SK-N-SH treated with all-trans-retinoic acid at 6 μM for 48 hours (cell line): Measurements from ENCODE around the gene CTPS2.

ENCODE experiments used
- ATAC-seq: fragments of 200-7000 bp; cut with Tn5 transposase; 3 replicates; pipeline ENCODE4 v1.9.1; 2020; ENCODE audit warnings: mild to moderate bottlenecking, moderate library complexity
- BACH2 ChIP-seq: fragments of 250-450 bp; sonication (Bioruptor Pico); IDR thresholded peaks from 2 replicates; pipeline ENCODE4 v1.9.0; 2021; ENCODE audit warnings: mild to moderate bottlenecking, borderline replicate concordance
- CSDC2 ChIP-seq: fragments of 250-450 bp; sonication (Bioruptor Pico); IDR thresholded peaks from 2 replicates; pipeline ENCODE4 v1.5.0; 2020; ENCODE audit warnings: mild to moderate bottlenecking, moderate library complexity
- ESRRG ChIP-seq: fragments of 250-450 bp; sonication (Bioruptor Pico); IDR thresholded peaks from 2 replicates; pipeline ENCODE4 v1.6.1; 2021; ENCODE audit warnings: mild to moderate bottlenecking
- GLIS3 ChIP-seq: fragments of 250-450 bp; sonication (Bioruptor Pico); IDR thresholded peaks from 2 replicates; pipeline ENCODE4 v1.5.0; 2020; ENCODE audit warnings: mild to moderate bottlenecking, moderate library complexity
- OSR1 ChIP-seq: fragments of 250-450 bp; sonication (Bioruptor Pico); IDR thresholded peaks from 2 replicates; pipeline ENCODE4 v1.8.0; 2022; ENCODE audit warnings: moderate library complexity, mild to moderate bottlenecking, inconsistent platforms
- PPARA ChIP-seq: fragments of 250-450 bp; sonication (Bioruptor Pico); IDR thresholded peaks from 2 replicates; pipeline ENCODE4 v1.5.0; 2020; ENCODE audit warnings: mild to moderate bottlenecking, borderline replicate concordance
- RARB ChIP-seq: fragments of 250-450 bp; sonication (Bioruptor Pico); IDR thresholded peaks from 2 replicates; pipeline ENCODE4 v1.8.0; 2021; ENCODE audit warnings: mild to moderate bottlenecking, moderate library complexity
- SNAI2 ChIP-seq: fragments of 250-450 bp; sonication (Bioruptor Pico); IDR thresholded peaks from 2 replicates; pipeline ENCODE4 v1.5.0; 2020; ENCODE audit warnings: mild to moderate bottlenecking, moderate library complexity
- TCF4 ChIP-seq: fragments of 250-450 bp; sonication (Bioruptor Pico); IDR thresholded peaks from 2 replicates; pipeline ENCODE4 v1.8.0; 2021; ENCODE audit warnings: mild to moderate bottlenecking, moderate library complexity, borderline replicate concordance
- TOX ChIP-seq: fragments of 250-450 bp; sonication (Bioruptor Pico); IDR thresholded peaks from 2 replicates; pipeline ENCODE4 v1.8.0; 2021; ENCODE audit warnings: mild to moderate bottlenecking, moderate library complexity, borderline replicate concordance
- ZC3H10 ChIP-seq: fragments of 250-450 bp; sonication (Bioruptor Pico); IDR thresholded peaks from 2 replicates; pipeline ENCODE4 v1.5.1; 2021; ENCODE audit warnings: mild to moderate bottlenecking, moderate library complexity
- ZNF565 ChIP-seq: fragments of 450-650 bp; formaldehyde crosslinking; conservative IDR thresholded peaks from 2 replicates; pipeline ENCODE4 v1.5.0; 2020; ENCODE audit warnings: low read depth, mild to moderate bottlenecking, moderate library complexity
- ZNF70 ChIP-seq: fragments of 450-650 bp; formaldehyde crosslinking; IDR thresholded peaks from 2 replicates; pipeline ENCODE4 v1.5.0; 2020; ENCODE audit warnings: mild to moderate bottlenecking, moderate library complexity
- ZNF8 ChIP-seq: fragments of 450-650 bp; formaldehyde crosslinking; IDR thresholded peaks from 2 replicates; pipeline ENCODE4 v1.5.0; 2020; ENCODE audit warnings: mild to moderate bottlenecking, moderate library complexity
- TF ChIP-seq, protein P1 (sequence below): fragments of 250-450 bp; sonication (Bioruptor Pico); IDR thresholded peaks from 2 replicates; pipeline ENCODE4 v1.5.1; 2020; ENCODE audit warnings: low read depth, mild to moderate bottlenecking, moderate library complexity
- TF ChIP-seq, protein P2 (sequence below): fragments of 250-450 bp; sonication (Bioruptor Pico); IDR thresholded peaks from 2 replicates; pipeline ENCODE4 v1.5.0; 2020; ENCODE audit warnings: mild to moderate bottlenecking, moderate library complexity
- TF ChIP-seq, protein P3 (sequence below): fragments of 250-450 bp; sonication (Bioruptor Pico); IDR thresholded peaks from 2 replicates; pipeline ENCODE4 v1.8.0; 2021; ENCODE audit warnings: low read depth, mild to moderate bottlenecking, moderate library complexity, borderline replicate concordance
- TF ChIP-seq, protein P4 (sequence below): fragments of 250-450 bp; sonication (Bioruptor Pico); IDR thresholded peaks from 2 replicates; pipeline ENCODE4 v1.5.1; 2021; ENCODE audit warnings: mild to moderate bottlenecking, moderate library complexity

The CTPS2 gene

DNA sequence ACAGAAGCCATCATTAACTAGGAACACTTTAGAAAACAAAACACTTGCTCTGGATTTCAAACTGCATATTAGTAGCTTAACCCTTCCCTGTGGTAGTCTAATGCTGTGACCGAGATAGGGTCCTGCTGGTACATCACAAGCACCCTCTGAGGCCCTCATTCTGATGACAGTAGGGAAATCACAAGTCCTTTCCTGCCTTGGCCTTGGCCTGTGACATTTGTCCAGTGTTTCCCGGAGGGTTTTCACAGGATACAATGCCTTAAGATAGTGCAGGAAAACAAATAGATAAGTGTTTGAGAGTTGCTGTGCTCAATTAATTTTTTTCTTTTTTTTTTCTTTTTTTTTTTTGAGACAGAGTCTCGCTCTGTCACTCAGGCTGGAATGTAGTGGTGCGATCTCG is 36.0 kb upstream of the CTPS2 start:
- no peak for ATAC-seq
- TF ChIP-seq ZNF565 (CRISPR knock-in tag) (no peak), GLIS3 (no peak), RARB (CRISPR knock-in tag) (no peak), ESRRG (CRISPR knock-in tag) (no peak), SNAI2 (CRISPR knock-in tag) (no peak), BACH2 (no peak), ZNF8 (CRISPR knock-in tag) (no peak), ZNF70 (no peak), ZC3H10 (CRISPR knock-in tag) (no peak), TOX (CRISPR knock-in tag) (no peak)
- TF ChIP-seq, protein P1, sequence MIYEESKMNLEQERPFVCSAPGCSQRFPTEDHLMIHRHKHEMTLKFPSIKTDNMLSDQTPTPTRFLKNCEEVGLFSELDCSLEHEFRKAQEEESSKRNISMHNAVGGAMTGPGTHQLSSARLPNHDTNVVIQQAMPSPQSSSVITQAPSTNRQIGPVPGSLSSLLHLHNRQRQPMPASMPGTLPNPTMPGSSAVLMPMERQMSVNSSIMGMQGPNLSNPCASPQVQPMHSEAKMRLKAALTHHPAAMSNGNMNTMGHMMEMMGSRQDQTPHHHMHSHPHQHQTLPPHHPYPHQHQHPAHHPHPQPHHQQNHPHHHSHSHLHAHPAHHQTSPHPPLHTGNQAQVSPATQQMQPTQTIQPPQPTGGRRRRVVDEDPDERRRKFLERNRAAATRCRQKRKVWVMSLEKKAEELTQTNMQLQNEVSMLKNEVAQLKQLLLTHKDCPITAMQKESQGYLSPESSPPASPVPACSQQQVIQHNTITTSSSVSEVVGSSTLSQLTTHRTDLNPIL (CRISPR knock-in tag) = no peak
- TF ChIP-seq, protein P2, sequence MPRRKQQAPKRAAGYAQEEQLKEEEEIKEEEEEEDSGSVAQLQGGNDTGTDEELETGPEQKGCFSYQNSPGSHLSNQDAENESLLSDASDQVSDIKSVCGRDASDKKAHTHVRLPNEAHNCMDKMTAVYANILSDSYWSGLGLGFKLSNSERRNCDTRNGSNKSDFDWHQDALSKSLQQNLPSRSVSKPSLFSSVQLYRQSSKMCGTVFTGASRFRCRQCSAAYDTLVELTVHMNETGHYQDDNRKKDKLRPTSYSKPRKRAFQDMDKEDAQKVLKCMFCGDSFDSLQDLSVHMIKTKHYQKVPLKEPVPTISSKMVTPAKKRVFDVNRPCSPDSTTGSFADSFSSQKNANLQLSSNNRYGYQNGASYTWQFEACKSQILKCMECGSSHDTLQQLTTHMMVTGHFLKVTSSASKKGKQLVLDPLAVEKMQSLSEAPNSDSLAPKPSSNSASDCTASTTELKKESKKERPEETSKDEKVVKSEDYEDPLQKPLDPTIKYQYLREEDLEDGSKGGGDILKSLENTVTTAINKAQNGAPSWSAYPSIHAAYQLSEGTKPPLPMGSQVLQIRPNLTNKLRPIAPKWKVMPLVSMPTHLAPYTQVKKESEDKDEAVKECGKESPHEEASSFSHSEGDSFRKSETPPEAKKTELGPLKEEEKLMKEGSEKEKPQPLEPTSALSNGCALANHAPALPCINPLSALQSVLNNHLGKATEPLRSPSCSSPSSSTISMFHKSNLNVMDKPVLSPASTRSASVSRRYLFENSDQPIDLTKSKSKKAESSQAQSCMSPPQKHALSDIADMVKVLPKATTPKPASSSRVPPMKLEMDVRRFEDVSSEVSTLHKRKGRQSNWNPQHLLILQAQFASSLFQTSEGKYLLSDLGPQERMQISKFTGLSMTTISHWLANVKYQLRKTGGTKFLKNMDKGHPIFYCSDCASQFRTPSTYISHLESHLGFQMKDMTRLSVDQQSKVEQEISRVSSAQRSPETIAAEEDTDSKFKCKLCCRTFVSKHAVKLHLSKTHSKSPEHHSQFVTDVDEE (CRISPR knock-in tag) = no peak
- TF ChIP-seq, protein P3, sequence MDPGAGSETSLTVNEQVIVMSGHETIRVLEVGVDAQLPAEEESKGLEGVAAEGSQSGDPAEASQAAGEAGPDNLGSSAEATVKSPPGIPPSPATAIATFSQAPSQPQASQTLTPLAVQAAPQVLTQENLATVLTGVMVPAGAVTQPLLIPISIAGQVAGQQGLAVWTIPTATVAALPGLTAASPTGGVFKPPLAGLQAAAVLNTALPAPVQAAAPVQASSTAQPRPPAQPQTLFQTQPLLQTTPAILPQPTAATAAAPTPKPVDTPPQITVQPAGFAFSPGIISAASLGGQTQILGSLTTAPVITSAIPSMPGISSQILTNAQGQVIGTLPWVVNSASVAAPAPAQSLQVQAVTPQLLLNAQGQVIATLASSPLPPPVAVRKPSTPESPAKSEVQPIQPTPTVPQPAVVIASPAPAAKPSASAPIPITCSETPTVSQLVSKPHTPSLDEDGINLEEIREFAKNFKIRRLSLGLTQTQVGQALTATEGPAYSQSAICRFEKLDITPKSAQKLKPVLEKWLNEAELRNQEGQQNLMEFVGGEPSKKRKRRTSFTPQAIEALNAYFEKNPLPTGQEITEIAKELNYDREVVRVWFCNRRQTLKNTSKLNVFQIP = no peak

- no peak for TF ChIP-seq SNAI2 (CRISPR knock-in tag)
- no peak for TF ChIP-seq TCF4 (CRISPR knock-in tag)
- no peak for TF ChIP-seq BACH2
- TF ChIP-seq CSDC2 (CRISPR knock-in tag) = no peak
- no peak for TF ChIP-seq PPARA (CRISPR knock-in tag)
- no peak for TF ChIP-seq ZNF8 (CRISPR knock-in tag)
- TF ChIP-seq TOX (CRISPR knock-in tag) = no peak
- TF ChIP-seq, protein P3 = no peak
- TF ChIP-seq ESRRG (CRISPR knock-in tag) = no peak
- TF ChIP-seq, protein P4, sequence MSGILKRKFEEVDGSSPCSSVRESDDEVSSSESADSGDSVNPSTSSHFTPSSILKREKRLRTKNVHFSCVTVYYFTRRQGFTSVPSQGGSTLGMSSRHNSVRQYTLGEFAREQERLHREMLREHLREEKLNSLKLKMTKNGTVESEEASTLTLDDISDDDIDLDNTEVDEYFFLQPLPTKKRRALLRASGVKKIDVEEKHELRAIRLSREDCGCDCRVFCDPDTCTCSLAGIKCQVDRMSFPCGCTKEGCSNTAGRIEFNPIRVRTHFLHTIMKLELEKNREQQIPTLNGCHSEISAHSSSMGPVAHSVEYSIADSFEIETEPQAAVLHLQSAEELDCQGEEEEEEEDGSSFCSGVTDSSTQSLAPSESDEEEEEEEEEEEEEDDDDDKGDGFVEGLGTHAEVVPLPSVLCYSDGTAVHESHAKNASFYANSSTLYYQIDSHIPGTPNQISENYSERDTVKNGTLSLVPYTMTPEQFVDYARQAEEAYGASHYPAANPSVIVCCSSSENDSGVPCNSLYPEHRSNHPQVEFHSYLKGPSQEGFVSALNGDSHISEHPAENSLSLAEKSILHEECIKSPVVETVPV (CRISPR knock-in tag) = no peak
- TF ChIP-seq, protein P1 (CRISPR knock-in tag) = no peak
- ATAC-seq = no peak
Observed at GRCh38 chrX:16745659-16746058, 33.2 kb upstream of the CTPS2 start.

DNA sequence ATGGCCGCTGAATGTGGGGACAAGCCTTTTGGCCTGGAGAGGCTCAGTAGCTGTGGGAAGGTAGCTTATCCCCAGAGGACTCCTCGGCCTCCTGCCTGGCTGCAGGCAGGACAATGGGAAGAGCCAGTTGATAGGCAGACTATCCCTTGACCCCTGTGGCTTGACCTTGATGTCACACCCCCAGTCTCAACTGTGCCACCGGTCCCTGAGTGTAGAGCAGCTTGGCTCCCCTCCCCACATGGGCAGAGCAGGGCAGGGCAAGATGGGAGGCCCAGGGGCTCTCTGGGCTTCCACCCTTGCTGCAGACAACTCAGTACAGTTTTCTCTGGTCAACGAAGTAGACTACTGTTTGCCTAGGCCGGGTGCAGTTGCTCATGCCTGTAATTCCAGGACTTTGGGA is 32.6 kb upstream of the CTPS2 start:
- ATAC-seq = no peak
- TF ChIP-seq ZC3H10 (CRISPR knock-in tag) (no peak), RARB (CRISPR knock-in tag) (no peak), TOX (CRISPR knock-in tag) (no peak), GLIS3 (no peak), ZNF70 (no peak), OSR1 (CRISPR knock-in tag) (no peak)
- TF ChIP-seq, protein P1 (CRISPR knock-in tag) = no peak
